HepG2 (cell line): ENCODE results near the gene PCGF5. TPM values are rescaled to one million over a fixed set of nuclear protein-coding genes. Genes with fewer than 3 reads are reported as not detected.
A peak's percentile ranks its signal among the peaks of the same experiment; 100 is the strongest.

Source experiments
- CBX1 ChIP-seq: IDR thresholded peaks from one replicate; pipeline ENCODE4 v1.6.1; 2016; ENCODE audit warnings: antibody characterized with exemption, low read depth
- CENPT ChIP-seq: sonication (generic); formaldehyde crosslinking; IDR thresholded peaks from 2 replicates; pipeline ENCODE4 v1.8.0; 2022; ENCODE audit warnings: low read depth, mild to moderate bottlenecking, moderate library complexity, missing genetic modification reagents
- ETV6 ChIP-seq: sonication (generic); formaldehyde crosslinking; conservative IDR thresholded peaks from 2 replicates; pipeline ENCODE4 v1.4.0; 2020; ENCODE audit warnings: missing genetic modification reagents
- GLI4 ChIP-seq: sonication (generic); formaldehyde crosslinking; IDR thresholded peaks from 2 replicates; pipeline ENCODE4 v1.5.1; 2020; ENCODE audit warnings: missing genetic modification reagents, mild to moderate bottlenecking, moderate library complexity, borderline replicate concordance
- JARID2 ChIP-seq: sonication (generic); formaldehyde crosslinking; IDR thresholded peaks from 2 replicates; pipeline ENCODE4 v1.8.1; 2023; ENCODE audit warnings: missing genetic modification reagents, inconsistent platforms; ENCODE audit not compliant: insufficient replicate concordance
- KDM5B ChIP-seq: sonication (generic); formaldehyde crosslinking; IDR thresholded peaks from 2 replicates; pipeline ENCODE4 v1.4.0; 2020; ENCODE audit warnings: missing genetic modification reagents, mild to moderate bottlenecking, borderline replicate concordance
- MYC ChIP-seq: sonication (generic); formaldehyde crosslinking; IDR thresholded peaks from 2 replicates; pipeline ENCODE4 v1.9.0; 2021; ENCODE audit warnings: missing genetic modification reagents, borderline replicate concordance
- RAD51 ChIP-seq: fragments of 450-650 bp; IDR thresholded peaks from 2 replicates; pipeline ENCODE4 v1.6.1; 2016; ENCODE audit warnings: borderline replicate concordance
- RARG ChIP-seq: sonication (generic); formaldehyde crosslinking; IDR thresholded peaks from 2 replicates; pipeline ENCODE4 v1.4.0; 2020; ENCODE audit warnings: low read depth, mild to moderate bottlenecking, missing genetic modification reagents
- REL ChIP-seq: sonication (generic); formaldehyde crosslinking; conservative IDR thresholded peaks from 2 replicates; pipeline ENCODE4 v1.8.0; 2022; ENCODE audit warnings: mild to moderate bottlenecking, missing genetic modification reagents, moderate library complexity
- REXO4 ChIP-seq: sonication (generic); formaldehyde crosslinking; IDR thresholded peaks from 2 replicates; pipeline ENCODE4 v1.8.0; 2022; ENCODE audit warnings: missing genetic modification reagents, mild to moderate bottlenecking, borderline replicate concordance
- RFX5 ChIP-seq: IDR thresholded peaks from 2 replicates; pipeline ENCODE4 v1.6.1; 2011; ENCODE audit warnings: low read depth, low read length, improper control_type of control experiment
- SOX13 ChIP-seq, 3 experiments: fragments of 450-650 bp in 1 of 3; sonication (generic) in 1 of 3; formaldehyde crosslinking in 1 of 3; IDR thresholded peaks in 2 of 3; conservative IDR thresholded peaks in 1 of 3; 2 replicates each; pipeline versions ENCODE4 v1.5.0 to v1.6.1; 2016 to 2020; ENCODE audit warnings: antibody characterized with exemption in 1 of 3, mild to moderate bottlenecking in 1 of 3, missing compliant biosample characterization in 1 of 3, missing genetic modification reagents in 1 of 3, moderate library complexity in 1 of 3
- STAT5B ChIP-seq: sonication (generic); formaldehyde crosslinking; IDR thresholded peaks from 2 replicates; pipeline ENCODE4 v1.4.0; 2020; ENCODE audit warnings: missing genetic modification reagents
- ZNF205 ChIP-seq: IDR thresholded peaks from 2 replicates; pipeline ENCODE4 v1.6.1; 2018; ENCODE audit warnings: missing biosample characterization, missing genetic modification reagents
- ZNF329 ChIP-seq: sonication (generic); formaldehyde crosslinking; IDR thresholded peaks from 2 replicates; pipeline ENCODE4 v1.9.0; 2021; ENCODE audit warnings: low read depth, mild to moderate bottlenecking, missing genetic modification reagents
- ZNF432 ChIP-seq: sonication (generic); formaldehyde crosslinking; IDR thresholded peaks from 2 replicates; pipeline ENCODE4 v1.5.0; 2020; ENCODE audit warnings: missing genetic modification reagents, mild to moderate bottlenecking, borderline replicate concordance
- ZNF841 ChIP-seq: sonication (generic); formaldehyde crosslinking; IDR thresholded peaks from 2 replicates; pipeline ENCODE4 v1.8.1; 2023; ENCODE audit warnings: missing genetic modification reagents, borderline replicate concordance
- ZNF850 ChIP-seq: sonication (generic); formaldehyde crosslinking; conservative IDR thresholded peaks from 2 replicates; pipeline ENCODE4 v1.9.0; 2021; ENCODE audit warnings: mild to moderate bottlenecking, missing genetic modification reagents
- polyA plus RNA-seq, 8 experiments: library from polyadenylated mRNA; depleted of rRNA in 3 of 8; stranded (reverse) in 7 of 8; unstranded in 1 of 8; fragments of >200 nt; fragmentation: Illumina TruSeq in 4 of 8; extraction: Trizol in 4 of 8; gene quantifications; 2 replicates each; pipeline versions ENCODE4 v1.2.1 to v1.2.3, GENCODE V29; 2011 to 2016; ENCODE audit warnings: low read depth in 4 of 8, missing spikeins in 1 of 8, mixed read lengths in 1 of 8; ENCODE audit not compliant: insufficient read depth in 1 of 8
- total RNA-seq, 5 experiments: library from RNA; depleted of rRNA; stranded (reverse); fragments of >200 nt; fragmentation: Illumina TruSeq; extraction: Trizol; gene quantifications; 2 replicates each; pipeline ENCODE4 v1.2.3, GENCODE V29; 2016; ENCODE audit warnings: low read depth in 1 of 5
- TF ChIP-seq, protein P1 (sequence below): sonication (generic); formaldehyde crosslinking; IDR thresholded peaks from 2 replicates; pipeline ENCODE4 v1.4.0; 2020; ENCODE audit warnings: missing genetic modification reagents
- TF ChIP-seq, protein P2 (sequence below): sonication (generic); formaldehyde crosslinking; IDR thresholded peaks from 2 replicates; pipeline ENCODE4 v1.4.0; 2020; ENCODE audit warnings: missing genetic modification reagents, mild to moderate bottlenecking, borderline replicate concordance
- TF ChIP-seq, protein P3 (sequence below): sonication (generic); formaldehyde crosslinking; IDR thresholded peaks from 2 replicates; pipeline ENCODE4 v1.8.1; 2023; ENCODE audit warnings: mild to moderate bottlenecking, inconsistent platforms, moderate library complexity, missing genetic modification reagents, borderline replicate concordance

Gene PCGF5
- total and polyA plus RNA-seq, 2 of the 13 experiments (the other 11 are each of a cell fraction or from before 2014, with no cell fraction given) = 61.3 to 138 TPM

DNA sequence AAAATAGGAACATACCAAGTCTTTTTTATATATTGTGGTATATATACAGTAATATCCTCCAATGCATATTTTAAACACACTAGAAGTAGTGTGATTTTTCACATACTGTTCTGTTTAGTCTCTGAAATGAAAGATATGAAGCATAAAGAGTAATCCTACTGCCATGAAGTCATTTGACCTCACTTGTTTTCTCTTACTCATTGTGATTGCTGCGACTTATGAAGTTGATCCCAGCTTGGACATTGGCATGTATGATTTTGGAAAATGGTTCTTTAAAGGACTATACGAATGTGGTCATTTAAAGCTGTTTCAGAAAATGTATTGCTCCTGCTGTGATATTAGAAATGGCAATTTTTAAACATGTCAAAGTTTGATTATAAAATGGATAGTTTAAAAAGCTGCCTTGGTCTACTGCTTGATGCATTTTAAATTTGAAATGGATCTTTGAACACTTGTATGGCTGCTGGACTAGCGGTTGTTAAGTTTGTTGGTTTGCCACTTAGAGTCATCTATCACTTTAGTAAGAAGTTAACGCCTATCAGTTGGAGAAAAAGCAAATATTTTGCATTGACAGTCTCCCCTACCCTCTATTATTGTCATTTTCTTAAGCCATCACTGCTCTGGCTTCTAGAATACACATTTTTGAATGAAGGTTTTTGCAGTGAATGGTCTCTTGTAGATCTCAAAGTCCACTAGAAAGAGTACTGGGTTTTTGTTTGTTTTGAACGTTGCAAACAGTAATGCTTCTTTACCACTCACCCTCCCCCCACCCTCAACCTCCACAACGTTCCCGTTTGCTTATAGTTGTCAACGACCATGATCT is 881 bp upstream of the PCGF5 start (continued):
- TF ChIP-seq, protein P1, sequence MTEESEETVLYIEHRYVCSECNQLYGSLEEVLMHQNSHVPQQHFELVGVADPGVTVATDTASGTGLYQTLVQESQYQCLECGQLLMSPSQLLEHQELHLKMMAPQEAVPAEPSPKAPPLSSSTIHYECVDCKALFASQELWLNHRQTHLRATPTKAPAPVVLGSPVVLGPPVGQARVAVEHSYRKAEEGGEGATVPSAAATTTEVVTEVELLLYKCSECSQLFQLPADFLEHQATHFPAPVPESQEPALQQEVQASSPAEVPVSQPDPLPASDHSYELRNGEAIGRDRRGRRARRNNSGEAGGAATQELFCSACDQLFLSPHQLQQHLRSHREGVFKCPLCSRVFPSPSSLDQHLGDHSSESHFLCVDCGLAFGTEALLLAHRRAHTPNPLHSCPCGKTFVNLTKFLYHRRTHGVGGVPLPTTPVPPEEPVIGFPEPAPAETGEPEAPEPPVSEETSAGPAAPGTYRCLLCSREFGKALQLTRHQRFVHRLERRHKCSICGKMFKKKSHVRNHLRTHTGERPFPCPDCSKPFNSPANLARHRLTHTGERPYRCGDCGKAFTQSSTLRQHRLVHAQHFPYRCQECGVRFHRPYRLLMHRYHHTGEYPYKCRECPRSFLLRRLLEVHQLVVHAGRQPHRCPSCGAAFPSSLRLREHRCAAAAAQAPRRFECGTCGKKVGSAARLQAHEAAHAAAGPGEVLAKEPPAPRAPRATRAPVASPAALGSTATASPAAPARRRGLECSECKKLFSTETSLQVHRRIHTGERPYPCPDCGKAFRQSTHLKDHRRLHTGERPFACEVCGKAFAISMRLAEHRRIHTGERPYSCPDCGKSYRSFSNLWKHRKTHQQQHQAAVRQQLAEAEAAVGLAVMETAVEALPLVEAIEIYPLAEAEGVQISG (CRISPR knock-in tag) = no peak
- no peak for TF ChIP-seq MYC (CRISPR knock-in tag)
- TF ChIP-seq RAD51 = no peak
- no peak for TF ChIP-seq ZNF850
- no peak for TF ChIP-seq ZNF432 (CRISPR knock-in tag)
- no peak for TF ChIP-seq REXO4 (CRISPR knock-in tag)
- TF ChIP-seq JARID2 = no peak
- no peak for TF ChIP-seq STAT5B (CRISPR knock-in tag)
- no peak for TF ChIP-seq RARG (CRISPR knock-in tag)
- no peak for TF ChIP-seq GLI4 (CRISPR knock-in tag)
- TF ChIP-seq RFX5 = no peak
- peak; percentile 59; the same call in 1 of the 2 replicates for TF ChIP-seq SOX13 (IDR thresholded peaks at IDR 0.05)
- TF ChIP-seq SOX13 (CRISPR knock-in tag; conservative IDR thresholded peaks at IDR 0.05 in 1 of 2, IDR thresholded peaks at IDR 0.05 in 1 of 2) = peak in 1 of 2 experiments; percentile 85; a peak in 1 of 4 replicates
- TF ChIP-seq, protein P2, sequence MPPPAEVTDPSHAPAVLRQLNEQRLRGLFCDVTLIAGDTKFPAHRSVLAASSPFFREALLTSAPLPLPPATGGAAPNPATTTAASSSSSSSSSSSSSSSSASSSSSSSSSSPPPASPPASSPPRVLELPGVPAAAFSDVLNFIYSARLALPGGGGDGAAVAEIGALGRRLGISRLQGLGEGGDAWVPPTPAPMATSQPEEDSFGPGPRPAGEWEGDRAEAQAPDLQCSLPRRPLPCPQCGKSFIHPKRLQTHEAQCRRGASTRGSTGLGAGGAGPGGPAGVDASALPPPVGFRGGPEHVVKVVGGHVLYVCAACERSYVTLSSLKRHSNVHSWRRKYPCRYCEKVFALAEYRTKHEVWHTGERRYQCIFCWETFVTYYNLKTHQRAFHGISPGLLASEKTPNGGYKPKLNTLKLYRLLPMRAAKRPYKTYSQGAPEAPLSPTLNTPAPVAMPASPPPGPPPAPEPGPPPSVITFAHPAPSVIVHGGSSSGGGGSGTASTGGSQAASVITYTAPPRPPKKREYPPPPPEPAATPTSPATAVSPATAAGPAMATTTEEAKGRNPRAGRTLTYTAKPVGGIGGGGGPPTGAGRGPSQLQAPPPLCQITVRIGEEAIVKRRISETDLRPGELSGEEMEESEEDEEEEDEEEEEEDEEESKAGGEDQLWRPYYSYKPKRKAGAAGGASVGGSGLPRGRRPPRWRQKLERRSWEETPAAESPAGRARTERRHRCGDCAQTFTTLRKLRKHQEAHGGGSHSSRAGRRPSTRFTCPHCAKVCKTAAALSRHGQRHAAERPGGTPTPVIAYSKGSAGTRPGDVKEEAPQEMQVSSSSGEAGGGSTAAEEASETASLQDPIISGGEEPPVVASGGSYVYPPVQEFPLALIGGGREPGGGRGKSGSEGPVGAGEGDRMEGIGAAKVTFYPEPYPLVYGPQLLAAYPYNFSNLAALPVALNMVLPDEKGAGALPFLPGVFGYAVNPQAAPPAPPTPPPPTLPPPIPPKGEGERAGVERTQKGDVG = no peak
- TF ChIP-seq KDM5B (CRISPR knock-in tag) = no peak
- no peak for TF ChIP-seq ZNF841 (CRISPR knock-in tag)
- no peak for TF ChIP-seq CBX1
- no peak for TF ChIP-seq ETV6 (CRISPR knock-in tag)
- no peak for TF ChIP-seq ZNF329
- TF ChIP-seq REL = no peak
- TF ChIP-seq, protein P3, sequence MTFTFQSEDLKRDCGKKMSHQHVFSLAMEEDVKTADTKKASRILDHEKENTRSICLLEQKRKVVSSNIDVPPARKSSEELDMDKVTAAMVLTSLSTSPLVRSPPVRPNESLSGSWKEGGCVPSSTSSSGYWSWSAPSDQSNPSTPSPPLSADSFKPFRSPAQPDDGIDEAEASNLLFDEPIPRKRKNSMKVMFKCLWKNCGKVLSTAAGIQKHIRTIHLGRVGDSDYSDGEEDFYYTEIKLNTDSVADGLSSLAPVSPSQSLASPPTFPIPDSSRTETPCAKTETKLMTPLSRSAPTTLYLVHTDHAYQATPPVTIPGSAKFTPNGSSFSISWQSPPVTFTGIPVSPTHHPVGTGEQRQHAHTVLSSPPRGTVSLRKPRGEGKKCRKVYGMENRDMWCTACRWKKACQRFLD = no peak
- no peak for TF ChIP-seq ZNF205
- TF ChIP-seq CENPT (CRISPR knock-in tag) = no peak
